ENCODE data around the gene GJA4. TPM values are rescaled to one million over a fixed set of nuclear protein-coding genes. Genes with fewer than 3 reads are reported as not detected.
A peak's percentile ranks its signal among the peaks of the same experiment; 100 is the strongest.

The GJA4 gene
- total and polyA plus RNA-seq, 2 of the 13 experiments (the other 11 are each of a cell fraction or from before 2014, with no cell fraction given): not detected

- TF ChIP-seq ZNF382 (CRISPR knock-in tag; IDR thresholded peaks at IDR 0.05; ENCODE audit: borderline replicate concordance) (no peak), ETS1 (CRISPR knock-in tag; IDR thresholded peaks at IDR 0.05) (no peak), CREBL2 (CRISPR knock-in tag; IDR thresholded peaks at IDR 0.05; ENCODE audit: borderline replicate concordance) (no peak), ESRRA (CRISPR knock-in tag; IDR thresholded peaks at IDR 0.05; ENCODE audit: low read depth) (no peak), ZNF563 (CRISPR knock-in tag; IDR thresholded peaks at IDR 0.05) (0 out of 2 replicates have a peak, but pooled peaks have one; percentile 49), DZIP1 (CRISPR knock-in tag; IDR thresholded peaks at IDR 0.05) (no peak), ZNF781 (CRISPR knock-in tag; IDR thresholded peaks at IDR 0.05; ENCODE audit: borderline replicate concordance, not compliant biosample characterization) (no peak), KDM5B (CRISPR knock-in tag; IDR thresholded peaks at IDR 0.05; ENCODE audit: borderline replicate concordance) (no peak), IRF2 (CRISPR knock-in tag; IDR thresholded peaks at IDR 0.05) (peak; percentile 33; the same call in 1 of the 2 replicates), ZMYM2 (CRISPR knock-in tag; IDR thresholded peaks at IDR 0.05) (no peak), ZNF121 (CRISPR knock-in tag; IDR thresholded peaks at IDR 0.05) (0 out of 2 replicates have a peak, but pooled peaks have one; percentile 18), POLR2AphosphoS5 (IDR thresholded peaks at IDR 0.05; ENCODE audit: low read depth, low read length) (no peak), ZNF703 (CRISPR knock-in tag; IDR thresholded peaks at IDR 0.05; ENCODE audit: borderline replicate concordance) (no peak), ONECUT2 (CRISPR knock-in tag; IDR thresholded peaks at IDR 0.05) (no peak), IRX3 (CRISPR knock-in tag; IDR thresholded peaks at IDR 0.05; ENCODE audit: borderline replicate concordance, low read depth) (no peak), ZNF574 (CRISPR knock-in tag; IDR thresholded peaks at IDR 0.05) (peak; percentile 70; the same call in 1 of the 2 replicates), ZNF512 (CRISPR knock-in tag; IDR thresholded peaks at IDR 0.05) (no peak), ZNF768 (CRISPR knock-in tag; IDR thresholded peaks at IDR 0.05) (peak; percentile 3; the same call in 1 of the 2 replicates), SP5 (CRISPR knock-in tag; IDR thresholded peaks at IDR 0.05; ENCODE audit: borderline replicate concordance, low read depth) (peak; percentile 97), ZNF484 (CRISPR knock-in tag; IDR thresholded peaks at IDR 0.05; ENCODE audit: borderline replicate concordance, low read depth) (no peak)
Observed at GRCh38 chr1:34825455-34826091, 32.8 kb downstream of the GJA4 start (continued).

All from HepG2 (cell line).